NCI-H748 treated with DMSO at 0.1 percent for 48 hours (cell line): ENCODE measurements around the gene PHOX2A.

ENCODE experiments used
- DNase-seq: peaks from one replicate; lab custom pipeline; 2025; lab: John Stamatoyannopoulos, UW

Gene PHOX2A

DNA sequence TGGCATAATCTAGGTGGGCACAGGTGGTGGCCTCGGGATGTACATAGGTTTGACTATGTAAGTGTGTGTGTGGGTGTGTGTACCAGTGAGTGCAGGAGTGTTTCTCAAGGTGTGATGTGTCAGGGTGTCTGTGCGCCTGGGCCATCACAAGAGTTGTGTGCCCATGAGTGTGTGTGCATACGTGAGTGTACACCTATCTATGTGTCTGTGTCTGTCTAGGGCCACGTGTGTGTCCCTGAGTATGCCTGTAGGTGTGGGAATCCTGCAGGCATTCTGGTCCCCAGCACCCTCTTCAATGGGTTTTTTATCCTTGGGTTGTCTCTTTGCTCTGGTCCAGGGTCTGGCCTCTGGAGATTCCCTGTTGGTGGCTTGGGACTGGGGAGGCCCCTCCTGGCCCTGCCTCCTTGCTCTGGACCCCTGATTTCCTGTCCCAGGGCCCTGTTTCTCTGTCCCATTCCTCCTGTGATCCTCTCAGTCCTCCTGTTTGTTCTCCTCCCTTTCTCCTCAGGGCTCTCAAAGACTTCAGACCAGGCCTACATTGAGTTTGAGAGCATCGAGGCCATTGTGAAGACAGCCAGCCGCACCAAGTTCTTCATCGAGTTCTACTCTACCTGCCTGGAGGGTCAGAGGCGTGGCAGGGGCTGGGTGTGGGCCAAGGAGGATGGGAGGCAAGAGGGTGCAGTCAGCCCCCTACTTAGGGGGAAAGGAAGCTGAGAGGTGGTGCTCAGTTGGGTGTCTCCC is 10.0 kb downstream of the PHOX2A start:
- DNase-seq = no peak

DNA sequence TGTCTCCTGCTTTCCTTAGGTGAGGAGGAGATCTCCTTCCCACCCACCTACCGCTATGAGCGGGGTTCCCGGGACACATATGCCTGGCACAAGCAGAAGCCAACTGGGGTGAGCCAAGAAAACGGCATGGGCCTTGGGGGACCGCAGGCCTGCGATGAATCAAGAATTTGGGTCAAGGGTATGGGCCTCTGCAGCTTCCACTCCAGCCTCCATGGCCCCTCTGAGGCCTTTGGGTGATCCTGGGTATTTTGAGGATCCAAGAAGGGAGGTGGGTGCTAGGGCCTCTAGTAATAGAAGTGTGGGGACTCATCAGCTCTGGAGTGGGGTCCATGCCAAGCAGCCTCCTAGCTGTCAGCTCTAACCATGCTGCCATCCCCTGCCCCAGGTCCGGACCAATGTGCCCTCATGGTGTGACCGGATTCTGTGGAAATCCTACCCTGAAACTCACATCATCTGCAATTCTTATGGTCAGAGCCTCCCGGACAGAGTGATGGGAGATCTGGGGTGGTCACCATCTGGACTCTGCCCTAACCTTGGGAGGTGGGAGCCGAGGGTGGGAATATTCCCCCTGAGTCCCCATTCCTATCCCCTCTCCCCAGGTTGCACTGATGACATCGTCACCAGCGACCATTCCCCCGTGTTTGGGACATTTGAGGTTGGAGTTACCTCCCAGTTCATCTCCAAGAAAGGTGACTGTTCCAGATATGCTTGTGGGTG is 10.8 kb downstream of the PHOX2A start:
- DNase-seq = no peak

DNA sequence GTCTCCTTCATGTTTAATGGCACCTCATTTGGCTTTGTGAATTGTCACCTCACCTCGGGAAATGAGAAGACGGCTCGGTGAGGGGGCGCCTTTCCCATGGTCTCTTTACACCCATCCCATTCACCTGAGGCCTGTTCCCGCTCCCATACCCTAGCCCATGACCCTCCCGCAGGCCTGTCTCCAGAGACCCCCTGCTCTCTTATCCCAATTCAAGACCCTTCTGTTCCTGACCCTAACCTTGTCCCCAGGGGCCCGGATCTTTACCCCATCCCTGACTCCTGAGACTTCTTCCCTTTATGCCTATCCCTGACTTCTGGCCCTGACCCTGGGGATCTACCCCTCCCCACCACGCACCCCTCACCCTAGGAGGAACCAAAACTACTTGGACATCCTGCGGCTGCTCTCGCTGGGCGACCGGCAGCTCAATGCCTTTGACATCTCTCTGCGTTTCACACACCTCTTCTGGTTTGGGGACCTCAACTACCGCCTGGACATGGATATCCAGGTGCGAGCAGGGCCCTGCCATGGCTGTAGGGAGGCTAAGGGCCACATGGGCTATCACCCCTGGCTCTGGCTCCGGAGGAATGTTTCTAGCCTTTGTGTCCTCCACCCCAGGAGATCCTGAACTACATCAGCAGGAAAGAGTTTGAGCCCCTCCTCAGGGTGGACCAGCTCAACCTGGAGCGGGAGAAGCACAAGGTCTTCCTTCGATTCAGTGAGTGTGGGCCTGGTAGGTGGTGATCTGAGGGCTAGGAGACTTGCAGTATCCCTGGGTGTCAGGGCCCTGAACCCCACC is 11.5 kb downstream of the PHOX2A start:
- DNase-seq = no peak

DNA sequence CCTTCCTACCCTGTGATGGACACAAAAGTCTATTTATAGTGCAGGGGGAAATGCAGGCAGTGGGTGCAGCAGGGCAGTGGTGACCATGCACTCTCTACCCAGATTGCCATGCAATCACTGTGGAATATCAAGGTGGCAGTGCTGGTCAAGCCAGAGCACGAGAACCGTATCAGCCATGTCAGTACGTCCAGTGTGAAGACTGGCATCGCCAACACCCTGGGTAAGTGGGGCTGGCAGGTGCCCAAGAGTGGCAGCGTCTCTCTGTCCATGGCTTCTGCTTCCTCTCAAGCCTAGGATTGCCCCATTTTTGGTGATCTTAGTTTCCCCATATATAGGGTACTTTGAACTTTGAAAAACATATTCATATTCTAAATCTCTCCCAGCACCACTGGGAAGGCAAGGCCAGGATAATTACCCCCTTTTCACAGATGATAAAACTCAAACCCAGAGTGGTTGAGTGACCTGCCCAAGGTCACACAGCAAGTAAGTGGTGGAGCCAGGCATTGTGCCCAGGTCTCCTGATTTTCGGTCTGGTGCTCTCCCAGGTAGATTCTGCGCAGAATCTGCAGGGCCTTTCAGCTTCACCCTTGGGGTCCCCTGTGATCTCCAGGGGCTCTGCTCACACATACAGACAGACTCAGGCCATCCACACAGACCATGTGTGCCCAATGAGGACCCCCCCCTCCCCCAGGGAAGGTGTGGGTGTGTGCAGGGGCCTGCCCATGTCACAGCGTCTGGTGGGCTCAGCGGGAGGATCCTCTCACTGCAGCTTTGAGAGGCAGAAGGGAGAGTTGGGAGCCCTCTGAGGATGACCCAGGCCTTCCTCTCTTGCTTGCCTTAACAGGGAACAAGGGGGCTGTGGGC is 12.3 kb downstream of the PHOX2A start:
- no peak for DNase-seq

DNA sequence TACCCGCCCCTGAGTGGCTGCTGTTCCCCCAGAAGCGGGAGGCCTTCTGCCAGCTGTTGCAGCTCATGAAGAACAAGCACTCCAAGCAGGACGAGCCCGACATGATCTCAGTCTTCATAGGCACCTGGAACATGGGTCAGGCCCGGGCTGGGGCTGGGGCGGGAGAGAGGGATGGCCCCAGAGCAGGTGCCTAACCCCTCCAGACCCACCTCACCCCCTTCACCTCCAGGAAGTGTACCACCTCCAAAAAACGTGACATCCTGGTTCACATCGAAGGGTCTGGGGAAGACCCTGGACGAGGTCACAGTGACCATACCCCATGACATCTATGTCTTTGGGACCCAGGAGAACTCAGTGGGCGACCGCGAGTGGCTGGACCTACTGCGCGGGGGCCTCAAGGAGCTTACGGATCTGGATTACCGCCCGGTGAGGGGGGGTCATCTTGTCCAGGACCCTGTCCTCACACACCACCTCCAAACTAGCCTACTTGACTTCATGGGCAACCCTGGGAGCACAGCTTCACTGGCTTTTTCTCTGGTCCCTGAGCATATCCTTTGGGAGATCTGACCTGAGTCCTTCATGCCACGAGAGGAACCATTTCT is 13.1 kb downstream of the PHOX2A start:
- DNase-seq = no peak

DNA sequence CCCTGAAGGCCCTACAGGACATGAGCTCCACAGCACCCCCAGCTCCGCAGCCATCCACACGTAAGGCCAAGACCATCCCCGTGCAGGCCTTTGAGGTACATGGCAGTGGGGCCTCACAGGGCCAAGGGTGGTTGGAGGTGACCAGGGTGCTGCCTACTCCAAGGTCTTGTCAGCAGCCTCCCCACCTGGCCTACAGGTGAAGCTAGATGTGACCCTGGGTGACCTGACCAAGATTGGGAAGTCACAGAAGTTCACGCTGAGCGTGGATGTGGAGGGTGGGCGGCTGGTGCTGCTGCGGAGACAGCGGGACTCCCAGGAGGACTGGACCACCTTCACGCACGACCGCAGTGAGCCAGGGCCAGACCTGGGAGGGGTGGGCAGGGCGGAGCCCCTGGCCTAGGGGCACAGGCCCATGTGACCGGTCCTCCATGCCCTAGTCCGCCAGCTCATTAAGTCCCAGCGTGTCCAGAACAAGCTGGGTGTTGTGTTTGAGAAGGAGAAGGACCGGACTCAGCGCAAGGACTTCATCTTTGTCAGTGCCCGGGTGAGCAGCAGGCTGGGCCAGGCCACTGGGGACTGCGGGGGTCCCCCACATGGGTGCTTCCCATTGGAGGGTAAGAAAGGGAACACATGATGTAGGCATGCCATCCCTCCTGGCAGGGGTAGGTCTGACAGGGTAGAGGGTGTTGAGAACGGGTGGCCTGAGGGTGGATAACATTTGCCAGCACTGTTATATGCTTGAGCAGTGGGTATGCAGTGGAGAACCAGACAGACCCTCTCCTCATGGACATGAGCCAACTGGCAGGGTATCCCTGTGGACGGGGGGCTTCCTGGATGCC is 13.8 kb downstream of the PHOX2A start:
- DNase-seq = no peak

DNA sequence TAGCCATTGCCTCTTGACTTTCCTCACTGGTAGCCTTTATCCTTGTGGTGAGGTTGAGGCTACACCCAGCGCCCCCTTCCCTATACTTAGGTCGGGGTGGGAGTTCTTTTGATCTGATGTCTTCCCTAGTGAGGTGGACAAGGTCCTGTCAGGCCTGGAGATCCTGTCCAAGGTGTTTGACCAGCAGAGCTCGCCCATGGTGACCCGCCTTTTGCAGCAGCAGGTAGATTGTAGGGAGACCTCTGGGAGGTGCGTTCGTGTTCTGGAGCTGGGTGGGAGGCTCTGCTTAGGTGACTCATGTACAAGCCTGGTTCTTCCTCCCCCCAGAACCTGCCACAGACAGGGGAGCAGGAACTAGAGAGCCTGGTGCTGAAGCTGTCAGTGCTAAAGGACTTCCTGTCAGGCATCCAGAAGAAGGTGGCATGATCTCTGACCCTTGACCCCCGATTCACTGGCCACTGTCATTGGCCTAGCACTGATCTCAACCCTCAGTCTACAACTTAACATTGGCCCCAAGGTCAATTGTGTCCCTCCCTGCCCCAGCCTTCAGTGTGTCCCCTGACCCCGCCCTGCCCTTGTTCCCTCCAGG is 14.5 kb downstream of the PHOX2A start:
- DNase-seq = no peak

DNA sequence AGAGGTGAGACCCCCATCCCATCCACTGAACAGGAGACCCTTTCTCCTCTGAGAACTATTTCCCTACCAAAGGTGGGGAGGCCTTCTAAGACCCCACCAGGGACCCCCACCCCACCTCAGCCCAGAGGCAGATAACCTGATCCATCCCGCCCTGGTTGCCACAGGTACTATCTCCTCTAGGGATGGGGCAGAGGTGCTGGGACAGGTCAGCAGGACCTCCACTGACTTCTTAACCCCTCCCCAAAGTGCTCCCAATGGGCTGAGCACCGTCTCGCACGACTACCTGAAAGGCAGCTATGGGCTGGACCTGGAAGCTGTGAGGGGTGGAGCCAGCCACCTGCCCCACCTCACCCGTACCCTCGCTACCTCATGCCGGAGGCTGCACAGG is 15.1 kb downstream of the PHOX2A start:
- DNase-seq = no peak

DNA sequence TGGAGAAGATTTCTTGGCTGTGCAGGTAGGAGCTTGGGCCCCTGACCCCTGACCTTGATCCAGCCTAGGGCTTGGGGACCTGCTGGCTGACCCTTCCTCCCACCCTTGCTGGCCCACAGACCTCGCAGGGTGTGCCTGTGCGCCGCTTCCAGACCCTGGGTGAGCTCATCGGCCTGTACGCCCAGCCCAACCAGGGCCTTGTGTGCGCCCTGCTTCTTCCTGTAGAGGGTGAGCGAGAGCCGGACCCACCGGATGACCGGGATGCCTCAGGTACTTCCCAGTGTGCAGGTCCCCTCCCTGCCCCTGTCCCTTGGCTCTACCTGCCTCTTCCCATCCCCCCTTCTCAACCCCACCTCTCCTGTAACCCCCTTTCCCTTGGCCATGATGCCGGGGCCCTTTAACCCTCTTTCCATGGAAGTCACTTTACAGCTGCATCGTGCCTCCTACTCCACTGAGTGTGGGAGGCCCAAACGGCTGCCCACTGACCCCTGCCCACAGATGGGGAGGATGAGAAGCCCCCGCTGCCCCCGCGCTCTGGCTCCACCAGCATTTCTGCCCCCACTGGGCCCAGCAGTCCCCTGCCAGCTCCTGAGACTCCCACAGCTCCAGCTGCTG is 15.6 kb downstream of the PHOX2A start:
- DNase-seq = no peak

DNA sequence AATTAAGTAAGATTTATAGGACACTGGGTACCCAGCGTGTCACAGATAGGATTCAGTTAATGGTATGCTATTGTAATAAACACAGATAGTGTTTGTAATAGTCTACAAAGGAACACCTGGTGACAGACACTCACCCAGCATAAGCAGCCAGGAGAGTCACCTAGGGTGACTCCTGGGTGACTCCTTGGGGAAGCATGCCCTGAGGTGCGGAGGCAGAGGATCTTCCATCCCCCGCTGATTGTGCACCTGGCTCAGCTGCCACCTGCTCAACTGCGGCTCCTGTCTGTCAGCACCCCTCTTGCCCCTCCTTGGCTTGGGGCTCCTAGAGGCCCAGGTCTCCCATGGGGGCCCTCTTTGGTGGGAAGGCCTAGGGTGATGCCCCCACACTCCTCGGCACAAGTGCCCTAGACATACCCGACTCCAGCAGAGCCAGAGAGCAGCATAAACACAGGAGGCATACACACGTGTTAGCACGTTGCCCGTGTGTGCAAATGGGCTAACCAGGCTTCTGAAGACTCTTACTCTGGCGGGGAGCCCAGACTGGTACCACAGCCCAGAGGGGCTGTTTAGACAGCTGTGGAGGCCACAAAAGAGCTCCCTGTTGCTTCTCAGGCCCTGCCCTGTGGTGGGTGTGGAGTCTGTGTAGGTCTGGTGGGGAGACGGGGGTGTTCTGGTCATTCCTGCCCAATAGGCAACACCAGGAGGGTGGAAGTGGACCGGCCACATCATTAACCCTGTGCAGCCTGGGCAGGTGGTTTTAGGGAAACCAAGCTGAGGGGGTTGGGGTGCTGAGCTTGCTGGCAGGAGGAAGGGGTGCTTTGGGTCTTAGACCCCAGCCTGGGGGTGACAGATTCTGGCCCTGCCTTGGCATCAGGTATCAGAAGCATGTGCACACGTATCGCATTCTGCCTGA is 16.4 kb downstream of the PHOX2A start:
- no peak for DNase-seq

DNA sequence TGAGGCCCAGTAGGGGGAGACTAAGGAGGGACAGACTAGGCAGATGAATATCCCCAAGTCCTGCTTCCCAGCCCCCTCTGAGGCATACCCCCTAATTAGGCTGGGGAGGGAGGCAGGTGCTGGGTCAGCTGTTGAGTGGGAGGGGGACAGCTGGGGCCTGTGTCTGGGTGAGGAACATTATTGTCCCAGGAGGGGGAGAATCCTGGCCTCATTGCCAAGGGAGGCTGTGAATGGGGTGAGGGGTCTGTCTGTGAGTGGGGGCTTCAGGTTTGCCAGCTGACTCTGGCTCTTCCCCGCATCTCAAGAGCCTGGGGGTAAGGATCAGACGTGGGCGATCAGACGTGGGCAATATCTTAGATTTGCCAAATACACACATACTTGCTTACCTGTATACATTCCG is 17.3 kb downstream of the PHOX2A start:
- no peak for DNase-seq

DNA sequence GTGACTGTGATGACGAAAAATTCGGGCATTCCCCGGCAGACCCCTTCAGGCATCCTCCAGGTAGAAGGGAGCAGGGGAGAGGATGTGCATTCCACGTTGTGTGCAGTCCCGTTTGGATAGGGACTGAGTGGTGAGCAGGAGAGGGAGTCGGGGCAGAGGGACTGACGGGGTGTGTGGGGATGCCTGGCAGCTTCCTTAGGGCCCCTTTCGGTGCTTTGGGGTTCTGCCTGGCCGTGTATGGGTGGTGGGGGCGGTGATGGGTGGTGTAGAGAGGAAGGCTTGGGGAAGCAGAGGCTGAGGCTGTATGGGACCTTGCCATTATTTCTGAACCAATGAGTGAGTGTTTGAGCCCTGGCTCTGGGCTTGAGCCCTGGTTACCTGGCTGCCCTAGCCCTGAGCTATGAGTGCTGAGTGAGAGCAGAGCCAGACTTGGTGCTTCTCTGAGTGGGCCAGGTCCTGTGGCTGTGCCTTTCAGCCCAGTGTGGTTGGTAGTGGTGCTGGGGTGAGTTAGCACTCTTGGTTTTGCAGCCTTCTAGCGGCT is 18.5 kb downstream of the PHOX2A start:
- DNase-seq = no peak

DNA sequence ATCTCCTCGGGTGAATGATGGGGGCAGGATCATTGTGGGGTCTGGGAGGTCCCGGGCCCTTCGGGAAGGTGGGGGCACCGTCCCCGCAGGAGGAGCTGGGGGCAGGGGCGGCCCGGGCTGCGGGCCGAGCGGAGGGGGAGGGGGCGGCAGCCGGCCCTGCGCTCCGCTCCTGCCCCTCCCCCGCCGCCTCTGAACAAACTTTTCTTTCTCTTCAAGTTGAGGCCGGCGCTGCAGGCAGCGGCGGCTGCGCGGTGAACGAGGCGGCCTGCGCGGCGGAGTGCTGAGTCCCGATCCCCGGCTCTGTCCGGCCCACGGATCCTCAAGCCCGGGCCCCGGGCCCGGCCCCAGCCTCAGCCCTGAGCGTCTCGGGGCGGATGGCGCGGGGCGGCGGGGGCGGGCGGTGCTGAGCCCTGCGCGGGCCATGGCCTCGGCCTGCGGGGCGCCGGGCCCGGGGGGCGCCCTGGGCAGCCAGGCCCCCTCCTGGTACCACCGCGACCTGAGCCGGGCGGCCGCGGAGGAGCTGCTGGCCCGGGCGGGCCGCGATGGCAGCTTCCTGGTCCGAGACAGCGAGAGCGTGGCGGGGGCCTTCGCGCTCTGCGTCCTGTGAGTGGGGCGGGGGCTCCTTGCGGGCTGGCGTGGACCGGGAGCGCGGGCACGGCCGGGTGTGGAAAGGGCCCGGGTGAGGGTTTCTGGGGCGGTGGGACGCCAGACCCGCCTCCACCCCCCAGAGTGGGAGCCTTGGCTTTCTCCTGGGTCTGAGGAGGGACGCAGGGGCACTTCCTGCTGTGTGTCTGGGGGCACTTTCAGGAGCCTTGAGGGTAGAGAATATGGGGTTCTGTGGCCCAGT is 19.2 kb downstream of the PHOX2A start, which contains the start of gene INPPL1:
Gene INPPL1, plus strand, starts transcription at position 204 of the 847 bp plus-strand sequence. Its CDS starts 218 bp downstream, at position 422.
- no peak for DNase-seq

DNA sequence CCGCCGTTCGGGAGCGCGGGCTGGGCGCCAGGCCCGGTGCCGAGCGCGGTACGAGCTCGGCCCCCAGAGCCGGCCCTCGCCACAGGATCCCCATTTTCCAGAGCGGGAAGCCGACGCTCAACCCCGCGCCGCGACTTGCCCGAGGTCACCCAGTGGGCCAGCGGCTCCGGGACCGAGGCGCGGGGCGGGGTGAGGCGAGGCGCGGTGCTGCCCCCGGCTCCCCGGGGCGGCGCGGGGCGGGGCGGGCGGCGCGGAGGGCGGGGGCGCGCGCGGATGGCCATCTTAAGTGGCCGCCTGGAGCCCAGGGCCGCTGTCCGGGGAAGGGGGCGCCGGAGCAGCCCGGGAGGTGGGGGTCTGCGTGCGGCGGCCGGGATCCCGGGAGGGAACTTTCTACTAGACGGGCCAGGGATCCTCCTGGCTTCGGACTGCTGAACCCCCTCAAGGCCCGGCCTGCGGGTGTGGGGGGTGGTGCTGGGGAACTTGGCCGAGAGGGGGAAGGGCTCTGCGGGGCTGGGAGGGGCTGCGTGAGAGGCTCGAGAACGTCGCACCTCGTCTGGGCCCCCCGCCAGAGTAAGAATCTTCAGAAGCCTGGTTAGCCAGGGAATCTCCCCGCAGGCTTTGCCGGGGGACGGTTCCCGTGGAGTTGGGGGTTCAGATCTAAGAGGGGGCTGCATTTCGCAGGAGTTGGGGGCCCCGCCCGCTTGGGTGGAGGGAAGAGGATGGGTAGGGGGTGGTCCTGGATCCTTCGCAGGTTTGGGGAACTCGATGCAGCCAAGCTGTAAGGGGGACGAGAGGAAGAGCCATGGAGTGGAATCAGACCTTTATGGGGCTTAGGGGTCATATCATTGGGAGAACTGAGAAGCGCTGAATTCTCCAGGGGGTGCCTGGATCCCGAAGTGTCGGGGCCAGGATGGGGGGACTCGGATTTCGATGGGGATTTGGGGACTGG is 20.1 kb downstream of the PHOX2A start:
- DNase-seq = no peak

DNA sequence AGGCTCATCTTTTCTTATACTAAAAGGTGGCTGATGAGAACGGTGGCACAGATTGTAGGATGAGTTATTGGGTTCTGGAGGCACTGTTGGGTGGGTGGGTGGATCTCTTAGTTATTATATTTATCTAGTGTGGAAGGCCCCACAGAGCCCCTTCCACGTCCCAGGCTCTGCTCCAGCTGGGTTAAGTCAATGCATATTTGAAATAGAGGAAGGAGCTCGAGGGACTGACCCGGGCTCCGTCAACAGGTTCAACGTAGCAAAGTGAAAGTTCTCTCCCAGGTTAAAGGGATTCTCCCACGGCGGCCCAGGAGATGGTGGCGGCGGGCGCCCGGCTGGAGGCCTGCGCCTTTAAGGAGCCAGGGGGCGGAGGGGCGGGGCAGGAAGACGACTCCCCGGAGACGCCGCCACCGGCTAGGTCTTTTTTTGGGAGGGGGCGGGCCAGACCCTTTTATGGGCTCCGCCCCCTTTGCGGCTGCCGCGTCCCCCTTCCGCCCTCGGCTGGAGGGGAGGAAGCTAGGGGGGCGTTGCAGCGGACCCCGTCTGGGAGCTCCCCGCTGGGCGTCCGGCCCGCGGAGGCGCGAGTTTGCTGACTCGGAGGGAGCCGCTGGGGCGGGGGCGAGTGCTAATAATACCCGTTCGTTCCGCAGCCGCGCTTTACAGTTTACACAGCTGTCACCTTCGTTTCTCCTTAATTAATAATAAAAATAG is 20.9 kb downstream of the PHOX2A start:
- peak; percentile 96 for DNase-seq
